ENCODE results near the gene TENT5C. TPM values are rescaled to one million over a fixed set of nuclear protein-coding genes. Genes with fewer than 3 reads are reported as not detected.

The TENT5C gene
- total and polyA plus RNA-seq, 10 of the 15 experiments (the other 5 are each of a cell fraction or from before 2014, with no cell fraction given), result 0.19 to 2.4 (median 0.78) TPM

GRCh38 chr1:117642963-117643362 is 37.1 kb downstream of the TENT5C start:
- Histone ChIP-seq H2AFZ (ENCODE audit: control insufficient read depth, low read depth, low read length) (no peak overlapping the region), H3K27ac (ENCODE audit: control insufficient read depth, insufficient read depth) (no peak overlapping the region), H3K4me2 (ENCODE audit: control insufficient read depth, insufficient read depth) (no peak overlapping the region; the same call in 1 of the 2 replicates), H3K4me1 (ENCODE audit: control insufficient read depth, insufficient read depth, low read length) (no peaks in the 10 kb centered on the region; the same call in 1 of the 2 replicates), H3K9me3 (replicated peaks; ENCODE audit: control insufficient read depth, insufficient read depth, low read length) (no peaks in the 10 kb centered on the region), H3K9ac (ENCODE audit: control insufficient read depth, insufficient read depth, low read length) (no peak overlapping the region), H3K27me3 (replicated peaks in 1 of 2; ENCODE audit: control insufficient read depth in 2 of 2, insufficient read depth in 2 of 2, low read length in 1 of 2) (peaks cover 2 to 5% of the 10 kb centered on the region in 2 experiments), H3K4me3 (no peak overlapping the region), H4K20me1 (ENCODE audit: control insufficient read depth, insufficient read depth) (no peaks in the 10 kb centered on the region), H3K79me2 (ENCODE audit: control insufficient read depth, insufficient read depth, low read length) (no peaks in the 10 kb centered on the region), H3K36me3 (ENCODE audit: control insufficient read depth in 2 of 2, insufficient read depth in 2 of 2, low read length in 1 of 2) (no peaks in the 10 kb centered on the region)
- ChIA-PET SMC1A (ENCODE audit: uncharacterized antibody, unreplicated experiment) (no interaction called here), CTCF (interaction anchor here (1.0 kb wide), 1 partner anchor 111 kb away, joined by 3 read pairs; no protein-coding TSS in a partner anchor), POLR2A (no interaction called here), RAD21 (ENCODE audit: unreplicated experiment) (no interaction called here)
- in situ Hi-C loops (cut with MboI) (no loop called here), intact Hi-C loops (cut with micrococcal nuclease; ENCODE audit: unreplicated experiment) (no loop called here)
- TF ChIP-seq RUNX3 (IDR thresholded peaks at IDR 0.05; ENCODE audit: low read length) (peak; percentile 73), EGR1 (IDR thresholded peaks at IDR 0.05; ENCODE audit: borderline replicate concordance in 1 of 2, low read depth in 2 of 2, low read length in 2 of 2) (peak in 1 of 2 experiments; percentile 69; a peak in 2 of 3 replicates), E2F8 (IDR thresholded peaks at IDR 0.05; ENCODE audit: low read depth, partially characterized antibody) (no peak), SKIL (IDR thresholded peaks at IDR 0.05; ENCODE audit: low read depth, poor library complexity, severe bottlenecking) (no peak), FOXK2 (IDR thresholded peaks at IDR 0.05) (no peak), MYC (IDR thresholded peaks at IDR 0.05; ENCODE audit: insufficient read depth, insufficient read length, insufficient replicate concordance, low read length, severe bottlenecking) (no peak), RELB (IDR thresholded peaks at IDR 0.05; ENCODE audit: low read depth) (no peak), RELA (IDR thresholded peaks at IDR 0.05; ENCODE audit: borderline replicate concordance, partially characterized antibody) (no peak)
- no TSS peak for BruUV-seq (replicated peaks)
- ATAC-seq (no peak), DNase-seq (ENCODE audit: low read depth, low spot score) (no peak), FAIRE-seq (no peak)
- WGBS (ENCODE audit: insufficient coverage, insufficient replicate concordance, low lambda C conversion rate, missing lambda C conversion rate), result 87% methylated on average over 4 of the region's 4 CpGs

Measured in GM12878 (cell line).